Liver (tissue), 9 donors: ENCODE measurements around the gene MYBPC1. TPM values are rescaled to one million over a fixed set of nuclear protein-coding genes. Genes with fewer than 3 reads are reported as not detected.

Source experiments
- DNase-seq: peaks from one replicate; pipeline ENCODE4 v3.0.0-alpha.2; 2017; ENCODE audit warnings: low spot score
- H3K27ac ChIP-seq, 2 donors: one replicate each; pipeline ENCODE4 v1.7.0; 2013; ENCODE audit warnings: inconsistent platforms in 2 of 2, low read length in 2 of 2, control low read depth in 1 of 2, low read depth in 1 of 2, mild to moderate bottlenecking in 1 of 2
- H3K27me3 ChIP-seq, 4 donors: one replicate each; pipeline versions ENCODE4 v1.6.1 to v1.7.0; 2013; ENCODE audit warnings: low read length in 3 of 4, inconsistent platforms in 1 of 4, mild to moderate bottlenecking in 1 of 4, moderate library complexity in 1 of 4; ENCODE audit not compliant: control insufficient read depth in 4 of 4, insufficient read depth in 4 of 4
- H3K36me3 ChIP-seq, 4 donors: one replicate each; pipeline versions ENCODE4 v1.6.1 to v1.7.0; 2013; ENCODE audit warnings: low read length in 3 of 4, mild to moderate bottlenecking in 3 of 4, low read depth in 1 of 4, moderate library complexity in 1 of 4; ENCODE audit not compliant: control insufficient read depth in 4 of 4, insufficient read depth in 3 of 4
- H3K4me1 ChIP-seq, 4 donors: one replicate each; pipeline versions ENCODE4 v1.6.1 to v1.7.0; 2013; ENCODE audit warnings: low read length in 3 of 4, mild to moderate bottlenecking in 3 of 4, moderate library complexity in 1 of 4; ENCODE audit not compliant: control insufficient read depth in 4 of 4, insufficient read depth in 4 of 4
- H3K4me3 ChIP-seq, 3 donors: one replicate each; pipeline versions ENCODE4 v1.6.1 to v1.7.0; 2013; ENCODE audit warnings: low read length in 3 of 3, control low read depth in 1 of 3, low read depth in 1 of 3, mild to moderate bottlenecking in 1 of 3
- H3K9ac ChIP-seq, 2 donors: one replicate each; pipeline ENCODE4 v1.7.0; 2013; ENCODE audit warnings: low read length in 2 of 2, mild to moderate bottlenecking in 2 of 2, moderate library complexity in 2 of 2, control low read depth in 1 of 2, low read depth in 1 of 2
- H3K9me3 ChIP-seq, 4 donors: one replicate each; pipeline versions ENCODE4 v1.6.1 to v1.7.0; 2013; ENCODE audit warnings: low read length in 3 of 4; ENCODE audit not compliant: control insufficient read depth in 4 of 4
- EGR1 ChIP-seq, 2 donors: IDR thresholded peaks; 2 replicates each; pipeline ENCODE4 v1.6.1; 2016 to 2018; ENCODE audit warnings: antibody characterized with exemption in 2 of 2, low read depth in 2 of 2
- FOXA1 ChIP-seq: IDR thresholded peaks from 2 replicates; pipeline ENCODE4 v1.6.1; 2016; ENCODE audit warnings: antibody characterized with exemption
- FOXA2 ChIP-seq: IDR thresholded peaks from 2 replicates; pipeline ENCODE4 v1.6.1; 2016; ENCODE audit warnings: antibody characterized with exemption
- GABPA ChIP-seq, 2 donors: IDR thresholded peaks in 1 of 2; conservative IDR thresholded peaks in 1 of 2; 2 replicates each; pipeline ENCODE4 v1.6.1; 2016; ENCODE audit warnings: antibody characterized with exemption in 2 of 2, mild to moderate bottlenecking in 1 of 2, moderate library complexity in 1 of 2
- HNF4A ChIP-seq, 2 donors: conservative IDR thresholded peaks; 2 replicates each; pipeline ENCODE4 v1.6.1; 2016; ENCODE audit warnings: antibody characterized with exemption in 2 of 2, mild to moderate bottlenecking in 2 of 2
- HNF4G ChIP-seq: IDR thresholded peaks from 2 replicates; pipeline ENCODE4 v1.6.1; 2016; ENCODE audit warnings: antibody characterized with exemption
- JUND ChIP-seq, 2 donors: IDR thresholded peaks; 2 replicates each; pipeline ENCODE4 v1.6.1; 2016; ENCODE audit warnings: antibody characterized with exemption in 2 of 2
- NR2F2 ChIP-seq: IDR thresholded peaks from 2 replicates; pipeline ENCODE4 v1.6.1; 2016; ENCODE audit warnings: antibody characterized with exemption
- RAD21 ChIP-seq, 2 donors: IDR thresholded peaks; 2 replicates each; pipeline ENCODE4 v1.6.1; 2016; ENCODE audit warnings: antibody characterized with exemption in 2 of 2, mild to moderate bottlenecking in 2 of 2
- RXRA ChIP-seq, 2 donors: IDR thresholded peaks; 2 replicates each; pipeline ENCODE4 v1.6.1; 2017 to 2018; ENCODE audit warnings: antibody characterized with exemption in 2 of 2, mild to moderate bottlenecking in 1 of 2
- SP1 ChIP-seq: IDR thresholded peaks from 2 replicates; pipeline ENCODE4 v1.6.1; 2018; ENCODE audit warnings: antibody characterized with exemption, mild to moderate bottlenecking
- TAF1 ChIP-seq: conservative IDR thresholded peaks from 2 replicates; pipeline ENCODE4 v1.6.1; 2016; ENCODE audit warnings: antibody characterized with exemption, mild to moderate bottlenecking
- YY1 ChIP-seq: IDR thresholded peaks from 2 replicates; pipeline ENCODE4 v1.6.1; 2016; ENCODE audit warnings: antibody characterized with exemption, mild to moderate bottlenecking
- WGBS: extraction: QIAGEN DNeasy Blood & Tissue Kit; methylation state at CpG from one replicate; pipeline ENCODE4 v1.1.7; 2013; 5-methylcytosine and 5-hydroxymethylcytosine counted together
- polyA plus RNA-seq, 2 donors: library from polyadenylated mRNA; stranded (reverse) in 1 of 2; unstranded in 1 of 2; fragments of 200-250 nt in 1 of 2; fragments of >200 nt in 1 of 2; fragmentation: Nextera tagmentation in 1 of 2; extraction: Ambion mirVana in 1 of 2; gene quantifications; one replicate each; pipeline versions ENCODE4 v1.2.1 to v1.2.3, GENCODE V29; 2013 to 2015
- total RNA-seq, 2 donors: library from RNA; depleted of rRNA; stranded (reverse); fragments of >200 nt; gene quantifications; one replicate each; pipeline ENCODE4 v1.2.3, GENCODE V29; 2014
- TF ChIP-seq, protein P1 (sequence below): IDR thresholded peaks from 2 replicates; pipeline ENCODE4 v1.6.1; 2016; ENCODE audit warnings: antibody characterized with exemption
- TF ChIP-seq, protein P2 (sequence below): IDR thresholded peaks from 2 replicates; pipeline ENCODE4 v1.6.1; 2016; ENCODE audit warnings: antibody characterized with exemption, mild to moderate bottlenecking
- TF ChIP-seq, protein P3 (sequence below): IDR thresholded peaks from 2 replicates; pipeline ENCODE4 v1.6.1; 2016; ENCODE audit warnings: antibody characterized with exemption
- TF ChIP-seq, protein P4 (sequence below): IDR thresholded peaks from 2 replicates; pipeline ENCODE4 v1.6.1; 2016; ENCODE audit warnings: antibody characterized with exemption
- TF ChIP-seq, protein P5 (sequence below): fragments of 150-350 bp; IDR thresholded peaks from 2 replicates; pipeline ENCODE4 v1.5.1; 2017; ENCODE audit warnings: improper control_type of control experiment, low read depth, low read length; ENCODE audit not compliant: missing input control
- donor health status: healthy.
- donor health status: healthy.
- donor health status: healthy.
- donor health status: healthy.
- donor health status: healthy.

MYBPC1 gene
- total and polyA plus RNA-seq, 4 donors, result under 0.01 TPM; not detected in 3

DNA sequence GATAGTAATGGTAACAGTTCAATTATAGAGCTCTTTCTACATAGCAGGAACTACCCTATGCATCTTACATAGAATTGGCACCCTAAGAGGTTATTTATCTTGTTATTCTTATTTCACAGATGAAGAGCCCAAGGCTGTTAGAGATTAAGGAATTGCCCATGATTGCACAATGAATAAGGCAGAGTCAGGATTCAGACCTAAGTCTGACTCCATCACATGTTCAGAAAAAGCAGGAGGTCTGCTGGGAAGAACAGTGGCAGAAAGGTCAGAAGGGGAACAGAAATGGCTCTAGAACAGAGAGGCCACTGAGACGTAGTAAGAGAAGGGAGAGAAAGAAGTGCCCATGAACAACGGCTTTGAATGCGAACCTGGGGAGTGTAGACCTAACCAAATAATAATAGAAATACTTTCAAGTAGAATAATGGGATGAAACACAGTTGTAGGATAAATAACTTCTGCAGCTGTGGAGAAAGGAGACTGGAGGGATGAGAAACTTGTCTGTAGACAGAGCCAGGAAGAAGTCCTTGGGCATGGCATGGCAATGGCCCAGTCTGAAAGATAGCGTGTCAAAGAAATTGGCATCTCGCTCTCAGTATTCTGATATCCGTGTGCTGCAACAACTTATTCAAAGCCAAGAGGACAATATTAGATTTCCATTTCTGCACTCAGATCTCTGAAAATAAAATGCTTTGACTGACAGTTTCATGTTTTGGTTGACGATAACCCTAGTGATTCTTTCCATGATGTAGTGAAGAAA, 17.6 kb downstream of the MYBPC1 start:
- no peak overlapping the region for H3K4me3 ChIP-seq
- TF ChIP-seq EGR1 (IDR thresholded peaks at IDR 0.05; ENCODE audit: low read depth in 2 of 2) (no peak), SP1 (no peak), HNF4G (no peak), JUND (IDR thresholded peaks at IDR 0.05) (no peak), FOXA1 (no peak), GABPA (IDR thresholded peaks at IDR 0.05 in 1 of 2, conservative IDR thresholded peaks at IDR 0.05 in 1 of 2) (no peak)
- H3K36me3 ChIP-seq, result no peaks in the 10 kb centered on the region
- no peaks in the 10 kb centered on the region for H3K27me3 ChIP-seq
- H3K9ac ChIP-seq, result no peak overlapping the region
- WGBS, result 92% methylated on average over 7 of the region's 7 CpGs
- H3K4me1 ChIP-seq, result peaks cover 0 to 6% (median under 1%) of the 10 kb centered on the region in 4 donors
- DNase-seq, result no peak
- no peaks in the 10 kb centered on the region for H3K9me3 ChIP-seq
- H3K27ac ChIP-seq, result no peak overlapping the region

DNA sequence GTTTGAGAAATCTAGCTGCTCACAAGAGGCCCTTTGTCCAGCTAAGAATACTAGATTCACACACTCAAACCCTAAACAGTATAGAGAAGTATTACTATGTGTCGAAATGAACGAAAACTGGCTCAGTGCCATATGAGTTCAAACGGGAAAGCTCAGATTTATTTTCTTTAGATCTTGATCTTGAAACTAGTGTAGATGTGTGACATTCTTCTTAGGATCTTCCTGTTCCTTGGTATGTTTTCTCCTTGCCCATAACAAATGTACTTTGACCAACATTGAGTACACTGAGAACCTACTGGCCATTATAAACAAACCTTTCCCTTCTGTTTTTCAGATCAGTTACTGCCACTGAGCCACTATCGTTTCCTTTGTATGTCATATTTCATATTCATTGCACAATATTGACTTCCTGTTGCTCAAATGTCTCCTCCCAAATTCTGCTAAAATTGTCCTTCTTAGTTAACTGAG, 21.3 kb downstream of the MYBPC1 start:
- H3K4me1 ChIP-seq, result peaks cover 6 to 23% (median 14%) of the 10 kb centered on the region in 4 donors
- no peak overlapping the region for H3K9ac ChIP-seq
- 18% methylated on average over 4 of the region's 4 CpGs for WGBS
- H3K27me3 ChIP-seq, result no peaks in the 10 kb centered on the region
- no peak for DNase-seq
- no peaks in the 10 kb centered on the region for H3K9me3 ChIP-seq
- no peaks in the 10 kb centered on the region for H3K36me3 ChIP-seq
- H3K27ac ChIP-seq, result no peak overlapping the region
- no peak overlapping the region for H3K4me3 ChIP-seq
- TF ChIP-seq HNF4G (no peak), NR2F2 (no peak), EGR1 (IDR thresholded peaks at IDR 0.05; ENCODE audit: low read depth in 2 of 2) (no peak), TAF1 (no peak), GABPA (IDR thresholded peaks at IDR 0.05 in 1 of 2, conservative IDR thresholded peaks at IDR 0.05 in 1 of 2) (no peak), FOXA2 (no peak), RAD21 (IDR thresholded peaks at IDR 0.05) (no peak), JUND (IDR thresholded peaks at IDR 0.05) (no peak), RXRA (IDR thresholded peaks at IDR 0.05) (no peak), SP1 (no peak), YY1 (no peak), HNF4A (conservative IDR thresholded peaks at IDR 0.05) (no peak), FOXA1 (no peak)
- TF ChIP-seq, protein P1, sequence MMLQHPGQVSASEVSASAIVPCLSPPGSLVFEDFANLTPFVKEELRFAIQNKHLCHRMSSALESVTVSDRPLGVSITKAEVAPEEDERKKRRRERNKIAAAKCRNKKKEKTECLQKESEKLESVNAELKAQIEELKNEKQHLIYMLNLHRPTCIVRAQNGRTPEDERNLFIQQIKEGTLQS, result no peak
- TF ChIP-seq, protein P2, sequence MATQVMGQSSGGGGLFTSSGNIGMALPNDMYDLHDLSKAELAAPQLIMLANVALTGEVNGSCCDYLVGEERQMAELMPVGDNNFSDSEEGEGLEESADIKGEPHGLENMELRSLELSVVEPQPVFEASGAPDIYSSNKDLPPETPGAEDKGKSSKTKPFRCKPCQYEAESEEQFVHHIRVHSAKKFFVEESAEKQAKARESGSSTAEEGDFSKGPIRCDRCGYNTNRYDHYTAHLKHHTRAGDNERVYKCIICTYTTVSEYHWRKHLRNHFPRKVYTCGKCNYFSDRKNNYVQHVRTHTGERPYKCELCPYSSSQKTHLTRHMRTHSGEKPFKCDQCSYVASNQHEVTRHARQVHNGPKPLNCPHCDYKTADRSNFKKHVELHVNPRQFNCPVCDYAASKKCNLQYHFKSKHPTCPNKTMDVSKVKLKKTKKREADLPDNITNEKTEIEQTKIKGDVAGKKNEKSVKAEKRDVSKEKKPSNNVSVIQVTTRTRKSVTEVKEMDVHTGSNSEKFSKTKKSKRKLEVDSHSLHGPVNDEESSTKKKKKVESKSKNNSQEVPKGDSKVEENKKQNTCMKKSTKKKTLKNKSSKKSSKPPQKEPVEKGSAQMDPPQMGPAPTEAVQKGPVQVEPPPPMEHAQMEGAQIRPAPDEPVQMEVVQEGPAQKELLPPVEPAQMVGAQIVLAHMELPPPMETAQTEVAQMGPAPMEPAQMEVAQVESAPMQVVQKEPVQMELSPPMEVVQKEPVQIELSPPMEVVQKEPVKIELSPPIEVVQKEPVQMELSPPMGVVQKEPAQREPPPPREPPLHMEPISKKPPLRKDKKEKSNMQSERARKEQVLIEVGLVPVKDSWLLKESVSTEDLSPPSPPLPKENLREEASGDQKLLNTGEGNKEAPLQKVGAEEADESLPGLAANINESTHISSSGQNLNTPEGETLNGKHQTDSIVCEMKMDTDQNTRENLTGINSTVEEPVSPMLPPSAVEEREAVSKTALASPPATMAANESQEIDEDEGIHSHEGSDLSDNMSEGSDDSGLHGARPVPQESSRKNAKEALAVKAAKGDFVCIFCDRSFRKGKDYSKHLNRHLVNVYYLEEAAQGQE, result no peak
- TF ChIP-seq, protein P3, sequence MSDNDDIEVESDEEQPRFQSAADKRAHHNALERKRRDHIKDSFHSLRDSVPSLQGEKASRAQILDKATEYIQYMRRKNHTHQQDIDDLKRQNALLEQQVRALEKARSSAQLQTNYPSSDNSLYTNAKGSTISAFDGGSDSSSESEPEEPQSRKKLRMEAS, result no peak
- TF ChIP-seq, protein P4, sequence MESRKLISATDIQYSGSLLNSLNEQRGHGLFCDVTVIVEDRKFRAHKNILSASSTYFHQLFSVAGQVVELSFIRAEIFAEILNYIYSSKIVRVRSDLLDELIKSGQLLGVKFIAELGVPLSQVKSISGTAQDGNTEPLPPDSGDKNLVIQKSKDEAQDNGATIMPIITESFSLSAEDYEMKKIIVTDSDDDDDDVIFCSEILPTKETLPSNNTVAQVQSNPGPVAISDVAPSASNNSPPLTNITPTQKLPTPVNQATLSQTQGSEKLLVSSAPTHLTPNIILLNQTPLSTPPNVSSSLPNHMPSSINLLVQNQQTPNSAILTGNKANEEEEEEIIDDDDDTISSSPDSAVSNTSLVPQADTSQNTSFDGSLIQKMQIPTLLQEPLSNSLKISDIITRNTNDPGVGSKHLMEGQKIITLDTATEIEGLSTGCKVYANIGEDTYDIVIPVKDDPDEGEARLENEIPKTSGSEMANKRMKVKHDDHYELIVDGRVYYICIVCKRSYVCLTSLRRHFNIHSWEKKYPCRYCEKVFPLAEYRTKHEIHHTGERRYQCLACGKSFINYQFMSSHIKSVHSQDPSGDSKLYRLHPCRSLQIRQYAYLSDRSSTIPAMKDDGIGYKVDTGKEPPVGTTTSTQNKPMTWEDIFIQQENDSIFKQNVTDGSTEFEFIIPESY, result no peak
- TF ChIP-seq, protein P5, sequence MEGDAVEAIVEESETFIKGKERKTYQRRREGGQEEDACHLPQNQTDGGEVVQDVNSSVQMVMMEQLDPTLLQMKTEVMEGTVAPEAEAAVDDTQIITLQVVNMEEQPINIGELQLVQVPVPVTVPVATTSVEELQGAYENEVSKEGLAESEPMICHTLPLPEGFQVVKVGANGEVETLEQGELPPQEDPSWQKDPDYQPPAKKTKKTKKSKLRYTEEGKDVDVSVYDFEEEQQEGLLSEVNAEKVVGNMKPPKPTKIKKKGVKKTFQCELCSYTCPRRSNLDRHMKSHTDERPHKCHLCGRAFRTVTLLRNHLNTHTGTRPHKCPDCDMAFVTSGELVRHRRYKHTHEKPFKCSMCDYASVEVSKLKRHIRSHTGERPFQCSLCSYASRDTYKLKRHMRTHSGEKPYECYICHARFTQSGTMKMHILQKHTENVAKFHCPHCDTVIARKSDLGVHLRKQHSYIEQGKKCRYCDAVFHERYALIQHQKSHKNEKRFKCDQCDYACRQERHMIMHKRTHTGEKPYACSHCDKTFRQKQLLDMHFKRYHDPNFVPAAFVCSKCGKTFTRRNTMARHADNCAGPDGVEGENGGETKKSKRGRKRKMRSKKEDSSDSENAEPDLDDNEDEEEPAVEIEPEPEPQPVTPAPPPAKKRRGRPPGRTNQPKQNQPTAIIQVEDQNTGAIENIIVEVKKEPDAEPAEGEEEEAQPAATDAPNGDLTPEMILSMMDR, result no peak
